ENCODE results near the gene C14orf132.

Gene C14orf132

DNA sequence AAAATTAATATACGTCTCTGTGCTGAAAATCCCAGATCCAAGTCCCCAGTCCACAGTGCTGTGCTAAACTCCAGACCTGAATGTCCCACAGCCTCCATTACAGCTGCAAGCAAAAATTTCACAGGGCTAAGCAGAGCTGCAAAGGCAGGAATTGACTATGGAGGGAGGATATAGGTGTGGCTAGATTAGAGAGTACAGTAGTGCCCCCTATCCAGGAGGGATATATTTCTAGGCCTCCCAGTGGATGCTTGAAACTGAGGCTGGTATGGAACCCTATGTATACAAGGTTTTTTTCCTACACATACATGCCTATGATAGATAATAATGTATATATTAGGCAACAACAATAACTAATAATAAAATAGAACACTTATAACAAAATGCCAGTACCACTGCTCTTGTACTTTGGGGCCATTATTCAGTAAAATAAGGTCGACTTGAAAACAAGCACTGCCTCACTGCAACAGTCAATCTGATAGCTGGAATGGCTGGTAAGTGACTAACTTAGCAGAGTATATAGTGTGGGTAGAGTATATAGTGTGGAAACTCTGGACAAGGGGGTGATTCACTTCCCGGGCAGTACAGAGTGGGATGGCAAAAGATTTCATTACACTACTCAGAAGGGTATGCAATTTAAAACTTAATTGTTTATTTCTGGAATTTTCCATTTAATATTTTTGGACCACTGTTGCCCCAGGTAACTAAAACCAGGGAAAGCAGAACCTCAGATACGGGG, 82.7 kb downstream of the C14orf132 start:
- no peak overlapping the region for H3K4me2 ChIP-seq (ENCODE audit: insufficient read depth, low read length)
- TF ChIP-seq, protein P1, sequence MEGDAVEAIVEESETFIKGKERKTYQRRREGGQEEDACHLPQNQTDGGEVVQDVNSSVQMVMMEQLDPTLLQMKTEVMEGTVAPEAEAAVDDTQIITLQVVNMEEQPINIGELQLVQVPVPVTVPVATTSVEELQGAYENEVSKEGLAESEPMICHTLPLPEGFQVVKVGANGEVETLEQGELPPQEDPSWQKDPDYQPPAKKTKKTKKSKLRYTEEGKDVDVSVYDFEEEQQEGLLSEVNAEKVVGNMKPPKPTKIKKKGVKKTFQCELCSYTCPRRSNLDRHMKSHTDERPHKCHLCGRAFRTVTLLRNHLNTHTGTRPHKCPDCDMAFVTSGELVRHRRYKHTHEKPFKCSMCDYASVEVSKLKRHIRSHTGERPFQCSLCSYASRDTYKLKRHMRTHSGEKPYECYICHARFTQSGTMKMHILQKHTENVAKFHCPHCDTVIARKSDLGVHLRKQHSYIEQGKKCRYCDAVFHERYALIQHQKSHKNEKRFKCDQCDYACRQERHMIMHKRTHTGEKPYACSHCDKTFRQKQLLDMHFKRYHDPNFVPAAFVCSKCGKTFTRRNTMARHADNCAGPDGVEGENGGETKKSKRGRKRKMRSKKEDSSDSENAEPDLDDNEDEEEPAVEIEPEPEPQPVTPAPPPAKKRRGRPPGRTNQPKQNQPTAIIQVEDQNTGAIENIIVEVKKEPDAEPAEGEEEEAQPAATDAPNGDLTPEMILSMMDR (IDR thresholded peaks at IDR 0.05; ENCODE audit: borderline replicate concordance, extremely low read depth, low read length, poor library complexity, severe bottlenecking), result no peak
- TF ChIP-seq EZH2 (IDR thresholded peaks at IDR 0.05; ENCODE audit: borderline replicate concordance, low read depth, low read length, severe bottlenecking), result no peak
- no peaks in the 10 kb centered on the region for H3K4me1 ChIP-seq (ENCODE audit: insufficient read depth, low read length)
- no peak overlapping the region for H3K27ac ChIP-seq (ENCODE audit: low read length)
- H3K36me3 ChIP-seq (ENCODE audit: insufficient read depth, low read length), result no peaks in the 10 kb centered on the region
- H3K4me3 ChIP-seq (ENCODE audit: low read depth in 1 of 2, low read length in 2 of 2), result no peak overlapping the region
- no peaks in the 10 kb centered on the region for H3K27me3 ChIP-seq (ENCODE audit: insufficient read depth, low read length, poor library complexity)
- H3K9ac ChIP-seq (ENCODE audit: low read depth, low read length), result no peak overlapping the region
- H3K9me3 ChIP-seq (ENCODE audit: insufficient read depth, low read length, severe bottlenecking), result no peaks in the 10 kb centered on the region
- ATAC-seq (ENCODE audit: insufficient read depth, low read depth), result no peak
- no peaks in the 10 kb centered on the region for H4K20me1 ChIP-seq (ENCODE audit: insufficient read depth, low read length)
- no peak overlapping the region for H2AFZ ChIP-seq (ENCODE audit: low read depth, low read length)
- no peak for DNase-seq
- no peaks in the 10 kb centered on the region for H3K79me2 ChIP-seq (ENCODE audit: insufficient read depth, low read length)

DNA sequence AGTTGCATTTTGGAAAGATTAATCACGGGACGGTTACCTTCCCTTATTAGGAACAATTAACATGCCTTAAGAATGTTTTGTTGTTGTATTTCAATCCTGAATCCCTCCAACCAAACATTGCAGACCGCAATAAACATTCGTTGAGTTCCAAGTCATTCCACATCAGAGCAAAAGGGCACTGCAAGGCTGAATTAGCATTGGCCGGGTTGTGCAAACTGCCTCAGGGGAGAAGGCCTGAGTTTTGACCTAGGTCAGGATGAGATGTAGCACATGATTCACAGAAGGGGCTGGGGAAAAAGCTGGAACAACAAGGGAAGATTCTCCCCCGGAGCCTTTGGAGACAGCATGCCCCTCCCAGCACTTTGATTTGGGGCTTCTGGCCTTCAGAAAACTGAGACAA, 83.3 kb downstream of the C14orf132 start:
- H3K4me1 ChIP-seq (ENCODE audit: insufficient read depth, low read length), result no peaks in the 10 kb centered on the region
- no peak overlapping the region for H3K9ac ChIP-seq (ENCODE audit: low read depth, low read length)
- H3K4me3 ChIP-seq (ENCODE audit: low read depth in 1 of 2, low read length in 2 of 2), result no peak overlapping the region
- H3K4me2 ChIP-seq (ENCODE audit: insufficient read depth, low read length), result no peak overlapping the region
- no peak overlapping the region for H2AFZ ChIP-seq (ENCODE audit: low read depth, low read length)
- H3K9me3 ChIP-seq (ENCODE audit: insufficient read depth, low read length, severe bottlenecking), result no peaks in the 10 kb centered on the region
- no peaks in the 10 kb centered on the region for H4K20me1 ChIP-seq (ENCODE audit: insufficient read depth, low read length)
- no peaks in the 10 kb centered on the region for H3K79me2 ChIP-seq (ENCODE audit: insufficient read depth, low read length)
- TF ChIP-seq, protein P1 (IDR thresholded peaks at IDR 0.05; ENCODE audit: borderline replicate concordance, extremely low read depth, low read length, poor library complexity, severe bottlenecking), result no peak
- no peak for TF ChIP-seq EZH2 (IDR thresholded peaks at IDR 0.05; ENCODE audit: borderline replicate concordance, low read depth, low read length, severe bottlenecking)
- H3K36me3 ChIP-seq (ENCODE audit: insufficient read depth, low read length), result no peaks in the 10 kb centered on the region
- no peak for DNase-seq
- no peaks in the 10 kb centered on the region for H3K27me3 ChIP-seq (ENCODE audit: insufficient read depth, low read length, poor library complexity)
- H3K27ac ChIP-seq (ENCODE audit: low read length), result no peak overlapping the region
- no peak for ATAC-seq (ENCODE audit: insufficient read depth, low read depth)

DNA sequence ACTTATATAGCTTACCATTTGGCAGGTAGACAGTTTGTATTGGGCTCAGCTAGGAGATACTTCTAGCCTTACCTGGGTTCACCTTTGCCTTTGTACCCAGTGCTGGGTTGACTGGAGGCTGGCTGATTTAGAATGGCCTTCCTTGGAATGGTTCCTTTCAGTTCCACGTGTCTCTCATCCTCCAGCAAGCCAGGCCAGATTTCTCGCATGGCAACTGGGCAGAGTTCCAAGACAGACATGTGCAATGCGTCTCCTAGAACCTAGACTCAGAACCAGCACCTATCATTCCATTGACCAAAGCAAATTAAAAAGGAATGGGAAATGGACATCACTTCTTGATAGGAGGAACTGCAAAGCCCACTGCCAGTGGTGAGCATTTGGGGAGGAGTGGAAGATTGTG, 86.4 kb downstream of the C14orf132 start:
- Histone ChIP-seq H3K27ac (ENCODE audit: low read length) (no peak overlapping the region), H3K79me2 (ENCODE audit: insufficient read depth, low read length) (no peaks in the 10 kb centered on the region), H2AFZ (ENCODE audit: low read depth, low read length) (no peak overlapping the region), H3K9ac (ENCODE audit: low read depth, low read length) (no peak overlapping the region), H3K4me1 (ENCODE audit: insufficient read depth, low read length) (no peaks in the 10 kb centered on the region), H3K4me2 (ENCODE audit: insufficient read depth, low read length) (no peak overlapping the region), H3K27me3 (ENCODE audit: insufficient read depth, low read length, poor library complexity) (no peaks in the 10 kb centered on the region), H3K36me3 (ENCODE audit: insufficient read depth, low read length) (no peaks in the 10 kb centered on the region), H3K4me3 (ENCODE audit: low read depth in 1 of 2, low read length in 2 of 2) (no peak overlapping the region), H3K9me3 (ENCODE audit: insufficient read depth, low read length, severe bottlenecking) (no peaks in the 10 kb centered on the region), H4K20me1 (ENCODE audit: insufficient read depth, low read length) (no peaks in the 10 kb centered on the region)
- ATAC-seq (ENCODE audit: insufficient read depth, low read depth) (no peak), DNase-seq (no peak)
- TF ChIP-seq, protein P1 (IDR thresholded peaks at IDR 0.05; ENCODE audit: borderline replicate concordance, extremely low read depth, low read length, poor library complexity, severe bottlenecking), result no peak
- no peak for TF ChIP-seq EZH2 (IDR thresholded peaks at IDR 0.05; ENCODE audit: borderline replicate concordance, low read depth, low read length, severe bottlenecking)
